HG03565 (cell line): ENCODE results near the gene SPAG7.
"Not testable (repeated sequence)": the region's sequence is repeated elsewhere in the genome, so short reads cannot be mapped to it uniquely, and the experiment has no call there.

Source experiments
- ATAC-seq: cut with Tn5 transposase; IDR thresholded peaks from one replicate; pipeline ENCODE4 v1.9.1; 2021; ENCODE audit warnings: mild to moderate bottlenecking, moderate library complexity; ENCODE audit not compliant: unreplicated experiment

SPAG7 gene

GRCh38 chr17:4938688-4939545 is 28.7 kb downstream of the SPAG7 start:
- ATAC-seq: no peak

- ATAC-seq: no peak
Observed at GRCh38 chr17:4938069-4938491, 29.5 kb downstream of the SPAG7 start.

GRCh38 chr17:4937553-4937952 is 30.1 kb downstream of the SPAG7 start:
- no peak for ATAC-seq

GRCh38 chr17:4936436-4936835 is 31.2 kb downstream of the SPAG7 start:
- no peak for ATAC-seq

GRCh38 chr17:4935650-4936049 is 32.0 kb downstream of the SPAG7 start:
- no peak for ATAC-seq

GRCh38 chr17:4934173-4934979 is 33.2 kb downstream of the SPAG7 start:
- no peak for ATAC-seq

- ATAC-seq: no peak
Observed at GRCh38 chr17:4933646-4934045, 34.0 kb downstream of the SPAG7 start.

- no peak for ATAC-seq
Observed at GRCh38 chr17:4932756-4933155, 34.9 kb downstream of the SPAG7 start.

- ATAC-seq: no peak
Observed at GRCh38 chr17:4931963-4932362, 35.7 kb downstream of the SPAG7 start, which contains the start of gene GP1BA. Gene GP1BA (plus strand): TSS chr17:4932277. CDS start chr17:4932605, 328 bp downstream.

GRCh38 chr17:4928881-4929280 is 38.7 kb downstream of the SPAG7 start:
- ATAC-seq: no peak

GRCh38 chr17:4926577-4927335 is 40.9 kb downstream of the SPAG7 start:
- not testable (repeated sequence) for ATAC-seq

GRCh38 chr17:4921320-4921719 is 46.3 kb downstream of the SPAG7 start:
- ATAC-seq: no peak

- ATAC-seq: no peak
Observed at GRCh38 chr17:4920351-4921048, 47.1 kb downstream of the SPAG7 start.

- no peak for ATAC-seq
Observed at GRCh38 chr17:4919511-4920047, 48.0 kb downstream of the SPAG7 start.

- ATAC-seq: not testable (repeated sequence)
Observed at GRCh38 chr17:4914551-4914950, 53.1 kb downstream of the SPAG7 start.

- no peak for ATAC-seq
Observed at GRCh38 chr17:4913994-4914393, 53.6 kb downstream of the SPAG7 start.
